GM18907 (cell line): Measurements from ENCODE around the gene CCDC90B.
"Not testable (repeated sequence)": the region's sequence is repeated elsewhere in the genome, so short reads cannot be mapped to it uniquely, and the experiment has no call there.

Experiments
- ATAC-seq: cut with Tn5 transposase; IDR thresholded peaks from one replicate; pipeline ENCODE4 v1.9.1; 2021; ENCODE audit warnings: mild to moderate bottlenecking, moderate library complexity; ENCODE audit not compliant: unreplicated experiment

Gene CCDC90B

GRCh38 chr11:83292709-83293456, 6.7 kb upstream of the CCDC90B start:
- ATAC-seq: peak; percentile 71

DNA sequence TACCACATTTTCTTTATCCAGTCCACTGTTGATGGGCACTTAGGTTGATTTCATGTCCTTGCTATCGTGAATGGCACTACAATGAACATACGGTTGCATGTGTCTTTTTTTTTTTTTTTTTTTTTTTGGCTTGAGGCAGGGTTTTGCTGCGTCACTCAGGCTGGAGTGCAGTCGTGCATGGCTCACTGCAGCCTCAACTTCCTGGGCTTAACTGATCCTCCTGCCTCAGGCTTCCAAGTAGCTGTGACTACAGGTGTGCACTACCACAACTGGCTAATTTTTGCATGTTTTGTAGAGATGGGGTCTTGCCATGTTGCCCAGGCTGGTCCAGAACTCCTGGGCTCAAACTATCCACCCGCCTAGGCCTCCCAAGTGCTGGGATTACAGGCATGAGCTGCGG, 1.5 kb upstream of the CCDC90B start:
- no peak for ATAC-seq

DNA sequence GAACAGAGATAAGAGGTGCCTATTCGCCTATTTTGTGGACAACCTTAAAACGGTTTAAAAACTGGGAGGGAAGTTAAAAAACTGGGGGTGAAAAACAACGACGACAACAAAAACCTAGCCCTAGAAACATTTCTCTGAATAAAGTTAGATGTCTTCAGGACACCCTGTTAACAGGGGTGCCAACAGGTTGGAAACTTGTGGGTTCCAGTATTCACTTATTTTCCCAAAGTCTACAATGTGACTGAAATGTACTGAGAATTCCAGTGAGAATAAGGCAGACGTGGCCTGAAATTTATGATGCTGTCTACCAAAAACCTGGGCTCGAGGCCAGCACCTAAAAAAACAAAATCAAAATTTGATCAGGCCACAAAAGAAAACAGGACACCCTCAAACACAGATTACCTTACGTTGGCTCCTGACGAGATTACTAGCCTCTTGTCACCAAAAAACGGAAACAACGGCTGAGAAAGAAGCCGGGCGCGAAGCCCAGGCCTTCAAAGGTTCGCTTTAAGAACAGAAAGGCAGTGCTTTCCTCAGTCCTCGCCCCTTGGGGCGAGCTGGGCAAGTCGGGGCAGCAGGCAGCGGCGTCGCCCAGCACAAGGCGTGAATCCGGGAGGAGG, 906 bp downstream of the CCDC90B start:
- ATAC-seq: peak; percentile 57

DNA sequence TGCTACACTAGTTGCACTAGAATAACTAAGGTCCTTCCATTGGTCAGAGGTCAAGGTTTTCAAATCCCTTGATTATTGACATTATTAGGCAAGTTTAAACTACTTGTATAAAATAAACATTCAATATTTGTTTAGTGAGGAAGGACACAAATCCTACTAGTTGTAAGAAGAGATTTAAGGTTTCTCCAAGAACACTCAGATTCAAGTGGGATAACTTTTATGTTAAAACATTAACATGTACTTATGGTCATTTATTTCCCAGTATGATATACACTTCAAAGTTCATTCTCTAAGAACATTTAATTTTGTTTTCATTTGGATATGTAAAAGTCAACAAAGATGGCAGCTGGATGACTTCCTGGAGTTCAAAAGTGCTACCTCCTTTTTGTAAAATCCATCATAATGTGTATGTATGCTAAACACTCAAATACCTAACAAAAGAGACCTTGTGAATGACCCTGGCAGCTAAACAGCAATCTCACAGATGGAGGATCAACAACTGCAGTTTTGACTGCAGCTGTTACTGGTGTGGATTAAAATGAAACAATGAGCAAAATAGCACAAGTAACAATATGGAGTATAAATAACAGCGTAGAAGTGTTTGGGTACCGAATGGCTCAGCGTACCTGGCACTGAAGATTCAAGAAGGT, 1.5 kb downstream of the CCDC90B start:
- ATAC-seq: no peak

DNA sequence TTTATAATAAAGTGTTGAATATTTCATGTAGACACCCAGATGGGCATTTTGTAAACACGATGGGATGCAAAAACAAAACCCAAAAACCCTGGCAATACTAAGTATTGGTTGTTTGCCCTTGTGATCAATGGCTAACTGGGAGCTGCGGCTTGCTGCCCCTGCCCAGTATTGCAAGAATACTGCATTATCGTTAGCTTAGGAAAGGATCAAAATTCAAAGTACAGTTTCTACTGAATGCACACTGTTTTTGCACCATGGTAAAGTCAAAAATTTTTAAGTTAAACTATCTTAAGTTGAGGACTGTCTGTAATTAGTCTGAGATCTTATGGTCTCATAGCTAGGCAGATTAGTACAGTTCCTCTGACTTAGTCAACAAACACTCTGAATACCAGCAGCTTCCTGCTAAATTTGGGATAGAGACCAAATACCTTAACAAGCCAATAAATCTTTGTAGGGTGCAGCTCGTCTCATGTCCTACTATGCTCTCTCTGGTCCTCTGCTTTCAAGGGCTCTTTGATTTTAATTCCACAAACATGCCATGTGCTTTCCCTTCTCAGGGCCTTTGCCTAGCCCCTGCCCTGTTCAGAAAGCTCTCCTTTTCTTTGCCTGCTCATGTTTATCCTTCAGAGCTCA, 4.0 kb downstream of the CCDC90B start:
- ATAC-seq: no peak

DNA sequence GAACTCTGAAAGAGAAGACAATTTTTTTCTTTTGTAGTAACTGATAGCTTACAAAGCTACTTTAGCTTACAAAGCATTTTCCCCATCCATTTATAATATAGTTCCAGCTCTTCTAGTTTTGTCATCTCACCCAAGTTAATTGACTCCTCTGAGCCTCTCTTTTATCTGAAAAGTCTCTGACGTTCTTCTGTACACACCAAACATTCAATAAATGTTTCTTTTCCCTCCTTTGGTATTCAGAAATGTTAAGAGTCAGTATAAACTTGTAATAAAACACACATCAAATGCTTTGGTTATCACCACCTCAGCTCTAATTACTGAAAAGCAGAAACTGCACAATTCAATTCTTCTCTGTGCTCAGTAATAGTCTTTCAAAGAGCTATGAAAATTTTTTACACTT, 5.9 kb downstream of the CCDC90B start:
- no peak for ATAC-seq

DNA sequence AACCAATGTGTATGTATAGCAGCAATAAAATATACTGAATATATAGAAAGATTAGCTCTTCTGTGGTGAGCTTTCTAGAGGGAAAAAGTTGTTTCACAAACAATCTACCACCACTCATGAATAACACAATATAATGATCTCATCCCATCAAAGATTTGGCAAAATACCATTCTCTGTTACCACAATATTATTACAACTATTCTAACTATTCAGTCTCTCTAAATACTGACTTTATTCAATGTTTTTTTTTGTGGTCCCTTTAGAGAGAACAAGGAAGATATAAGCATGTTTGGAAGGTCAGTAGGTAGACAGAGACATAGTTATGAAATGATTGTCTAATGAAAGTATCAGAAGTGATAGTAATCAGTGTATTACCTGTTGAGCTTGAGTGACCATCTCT, 7.8 kb downstream of the CCDC90B start:
- no peak for ATAC-seq

DNA sequence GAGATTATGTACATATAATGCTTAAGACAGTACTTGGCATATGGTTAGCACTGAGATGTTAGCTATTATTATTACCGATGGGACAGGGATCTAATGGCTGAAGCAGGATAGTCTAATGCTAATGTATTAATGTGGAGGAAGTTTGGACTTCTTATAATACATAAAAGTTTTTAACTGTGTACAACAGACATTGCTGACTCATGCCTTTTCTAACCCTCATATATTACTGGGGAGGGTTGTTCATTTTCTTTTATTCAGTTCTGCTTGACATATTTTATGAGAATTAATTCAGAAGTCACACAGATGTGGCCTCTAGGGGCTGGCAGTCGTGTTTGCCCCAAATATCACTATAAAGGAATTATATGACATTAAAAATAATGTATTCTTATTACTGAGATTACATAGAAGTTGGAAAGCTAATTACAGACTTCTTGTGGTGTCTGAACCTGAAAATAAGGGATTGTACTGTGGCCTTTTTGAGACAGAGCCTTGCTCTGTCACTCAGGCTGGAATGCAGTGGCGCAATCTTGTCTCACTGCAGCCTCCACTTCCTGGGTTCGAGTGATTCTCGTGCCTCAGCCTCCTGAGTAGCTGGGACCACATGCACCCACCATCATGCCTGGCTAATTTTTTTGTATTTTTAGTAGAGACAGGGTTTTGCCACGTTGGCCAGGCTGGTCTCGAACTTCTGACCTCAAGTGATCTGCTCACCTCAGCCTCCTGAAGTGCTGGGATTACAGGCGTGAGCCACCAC, 10.1 kb downstream of the CCDC90B start:
- no peak for ATAC-seq

DNA sequence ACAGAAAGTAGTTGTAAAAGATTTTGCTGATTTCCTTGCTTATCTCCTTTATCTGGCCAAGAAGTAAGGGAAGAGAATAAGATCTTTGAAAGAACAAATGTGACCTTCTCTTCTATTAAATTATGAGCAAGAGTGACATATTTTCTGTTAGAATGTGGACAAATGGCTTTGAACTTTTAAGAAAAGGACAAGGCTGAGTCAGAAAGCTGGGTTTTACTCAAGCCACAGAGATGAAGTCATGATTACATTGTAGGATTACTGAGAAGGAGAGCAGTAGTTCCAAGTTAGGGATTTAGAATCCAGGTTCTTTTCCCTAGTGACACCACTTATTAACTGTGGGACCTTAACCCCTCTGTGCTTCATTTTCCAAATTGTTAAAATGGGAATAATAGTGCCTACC, 13.5 kb downstream of the CCDC90B start:
- no peak for ATAC-seq

DNA sequence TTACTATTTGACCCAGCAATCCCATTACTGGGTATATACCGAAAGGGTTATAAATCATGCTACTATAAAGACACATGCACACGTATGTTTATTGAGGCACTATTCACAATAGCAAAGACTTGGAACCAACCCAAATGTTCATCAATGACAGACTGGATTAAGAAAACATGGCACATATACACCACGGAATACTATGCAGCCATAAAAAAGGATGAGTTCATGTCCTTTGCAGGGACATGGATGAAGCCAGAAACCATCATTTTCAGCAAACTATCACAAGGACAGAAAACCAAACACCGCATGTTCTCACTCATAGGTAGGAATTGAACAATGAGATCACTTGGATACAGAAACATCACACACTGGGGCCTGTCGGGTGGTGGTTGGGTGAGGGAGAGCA, 14.4 kb downstream of the CCDC90B start:
- ATAC-seq: not testable (repeated sequence)

GRCh38 chr11:83269080-83269479, 17.1 kb downstream of the CCDC90B start:
- not testable (repeated sequence) for ATAC-seq

DNA sequence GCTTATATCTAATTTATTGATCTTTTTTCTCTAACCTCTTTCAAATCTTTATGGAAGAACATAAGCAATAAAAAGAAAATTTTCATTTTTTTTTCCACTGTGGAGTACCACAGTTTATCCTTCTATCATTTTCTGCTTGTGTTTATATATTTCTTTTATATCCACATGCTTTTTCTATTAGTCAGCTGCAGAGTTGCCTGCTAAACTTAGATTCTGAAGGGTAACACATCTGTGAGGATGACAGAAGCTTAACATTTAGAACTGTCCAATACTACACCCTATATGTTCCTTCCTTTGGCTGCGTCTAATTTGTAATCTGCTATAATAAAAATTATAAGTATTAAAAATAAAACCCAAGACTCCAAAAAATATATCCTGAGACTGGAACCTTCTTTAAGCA, 20.8 kb downstream of the CCDC90B start:
- no peak for ATAC-seq

DNA sequence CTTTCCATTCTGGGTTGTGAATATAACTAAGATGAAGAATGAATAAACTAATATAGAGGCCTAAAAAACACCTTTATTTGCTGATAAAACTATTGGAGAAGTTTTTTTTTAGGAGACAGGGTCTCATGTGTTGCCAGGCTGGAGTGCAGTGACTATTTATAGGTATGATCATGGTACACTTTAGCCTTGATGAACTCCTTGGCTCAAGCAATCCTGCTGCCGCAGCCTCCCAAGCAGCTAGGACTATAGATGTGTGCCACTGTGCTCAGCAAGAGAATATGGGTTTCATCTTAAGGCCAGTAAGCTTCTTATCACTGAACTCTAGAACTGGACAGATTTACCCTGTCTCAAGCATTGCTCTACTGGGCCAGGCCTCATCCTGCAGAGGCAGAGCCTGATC, 26.6 kb downstream of the CCDC90B start:
- ATAC-seq: no peak

DNA sequence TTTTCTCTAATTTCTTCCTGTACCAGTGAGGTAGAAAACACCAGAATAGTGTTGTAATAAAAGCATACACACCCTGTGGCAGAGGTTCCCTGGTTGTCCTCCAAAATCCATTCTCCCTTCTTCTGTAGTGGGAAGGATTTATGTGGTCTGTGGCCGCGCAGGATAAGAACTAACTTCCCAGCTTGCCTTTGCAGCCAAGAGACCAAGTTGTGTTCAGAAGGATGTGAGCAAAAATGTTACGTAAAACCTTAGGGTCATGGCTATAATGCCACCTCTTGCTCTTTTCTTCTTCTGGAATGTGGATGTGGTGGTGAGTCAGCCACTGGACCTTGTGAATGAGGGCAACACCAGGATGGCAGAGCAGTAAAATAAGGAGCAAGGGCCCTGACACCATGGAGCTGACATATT, 28.4 kb downstream of the CCDC90B start:
- no peak for ATAC-seq

DNA sequence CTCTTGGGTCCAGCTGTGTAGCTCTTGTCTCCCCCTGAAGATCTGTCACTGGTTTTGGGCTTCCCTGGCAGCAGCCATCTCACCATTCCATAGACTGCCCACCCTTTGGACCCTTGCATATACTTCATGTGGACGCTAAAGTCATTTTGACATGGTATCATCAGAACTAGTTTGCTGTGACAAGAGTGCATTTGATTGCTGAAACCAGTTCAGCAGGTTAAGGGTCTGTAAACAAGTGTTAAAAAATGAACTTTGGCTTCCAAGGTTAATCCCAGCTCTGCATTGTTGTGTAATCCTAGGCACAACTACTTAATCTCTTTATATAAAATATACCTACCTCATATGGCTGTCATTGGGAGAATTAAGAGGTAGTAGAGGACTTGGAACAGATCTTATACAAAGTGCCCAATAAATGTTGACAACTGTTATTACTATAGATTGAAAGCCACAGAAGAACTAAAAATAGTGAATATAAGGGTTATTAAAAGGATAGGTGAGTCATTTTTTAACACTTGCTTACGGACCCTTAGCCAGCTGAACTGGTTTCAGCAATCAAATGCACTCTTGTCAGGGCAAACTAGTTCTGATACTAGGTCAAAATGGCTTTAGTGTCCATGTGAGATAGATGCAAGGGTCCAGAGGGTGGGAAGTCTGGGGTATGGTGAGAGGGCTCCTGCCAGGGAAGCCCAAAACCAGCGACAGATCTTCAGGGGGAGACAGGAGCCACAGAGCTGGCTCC, 29.4 kb downstream of the CCDC90B start:
- no peak for ATAC-seq

GRCh38 chr11:83255366-83255765, 30.8 kb downstream of the CCDC90B start:
- no peak for ATAC-seq

GRCh38 chr11:83252941-83253340, 33.2 kb downstream of the CCDC90B start:
- ATAC-seq: no peak

DNA sequence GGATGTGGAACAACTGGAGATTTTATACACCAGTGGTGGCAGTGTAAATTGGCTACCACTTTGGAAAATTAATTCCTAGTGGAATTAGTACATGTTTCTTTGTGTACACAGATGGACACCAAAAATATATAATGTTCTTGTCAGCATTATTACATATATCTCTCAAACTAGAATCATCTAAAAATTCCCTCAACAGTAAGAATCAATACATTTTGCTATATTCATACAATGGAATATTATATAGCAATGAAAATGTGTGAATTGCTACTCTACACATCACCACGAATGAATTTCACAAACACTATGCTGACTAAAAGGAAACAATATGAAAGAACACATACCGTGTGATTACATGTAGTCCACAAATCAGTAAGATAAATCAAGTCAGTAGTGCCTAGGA, 33.9 kb downstream of the CCDC90B start:
- no peak for ATAC-seq

DNA sequence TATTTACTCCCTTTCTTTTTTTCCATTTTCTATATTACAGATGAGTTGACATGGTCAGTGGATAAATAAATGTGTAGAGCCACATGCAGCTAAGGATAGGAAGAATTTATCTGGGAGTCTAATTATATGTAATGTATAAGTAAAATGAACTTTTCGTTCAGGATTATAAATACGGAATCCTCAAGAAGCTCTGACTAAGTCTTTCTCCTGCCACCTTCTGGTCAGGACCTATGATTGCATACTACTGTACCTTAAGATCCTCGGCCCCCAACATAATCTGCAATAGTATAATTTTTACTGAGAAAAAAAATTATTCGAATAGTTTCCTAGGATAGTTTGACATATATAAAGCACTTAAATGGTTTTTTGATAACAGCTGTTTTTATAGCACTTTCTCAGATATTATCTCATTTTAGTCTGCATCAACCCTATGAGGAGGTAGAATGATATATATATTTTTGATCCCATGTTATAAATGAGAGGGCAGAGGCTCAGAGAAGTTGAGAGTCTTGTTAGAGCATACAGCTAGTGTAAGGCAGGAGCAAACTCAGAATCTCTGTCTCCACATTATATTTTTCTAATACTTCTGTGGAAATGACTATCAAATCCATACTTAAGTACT, 36.1 kb downstream of the CCDC90B start:
- peak; percentile 70 for ATAC-seq

DNA sequence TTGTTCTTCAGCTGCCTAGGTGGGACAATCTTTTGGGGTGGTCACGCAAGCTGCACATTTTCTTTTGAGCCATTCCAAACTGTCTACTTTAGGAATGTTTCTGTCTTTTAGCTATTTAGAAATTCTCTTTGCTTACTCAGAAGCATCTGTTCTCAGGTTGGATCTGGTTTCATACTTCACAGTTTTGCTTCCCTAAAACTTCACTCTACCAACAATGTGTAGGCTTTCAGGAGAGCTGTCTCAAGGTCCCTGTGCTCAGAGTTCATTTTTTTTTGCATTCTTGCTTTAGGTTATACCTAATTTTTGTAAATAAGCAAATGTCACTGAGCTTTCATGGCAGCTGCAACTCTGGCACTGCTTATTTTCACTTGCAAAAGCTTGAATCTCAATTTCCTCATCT, 36.7 kb downstream of the CCDC90B start:
- ATAC-seq: no peak
